Mesodermal cell (in vitro differentiated cells): ENCODE measurements around the gene PTPRO.

Experiments used
- H3K27ac ChIP-seq: 2 replicates; pipeline ENCODE4 v1.7.0; 2013; ENCODE audit warnings: mild to moderate bottlenecking, low read depth, low read length, moderate library complexity; ENCODE audit not compliant: severe bottlenecking
- H3K36me3 ChIP-seq: 2 replicates; pipeline ENCODE4 v1.7.1; 2013; ENCODE audit warnings: mild to moderate bottlenecking, low read length, moderate library complexity; ENCODE audit not compliant: control insufficient read depth, insufficient read depth
- H3K4me1 ChIP-seq: one replicate; pipeline ENCODE4 v1.7.1; 2013; ENCODE audit warnings: mild to moderate bottlenecking, low read length; ENCODE audit not compliant: insufficient read depth, control insufficient read depth, poor library complexity, severe bottlenecking
- H3K4me3 ChIP-seq: 2 replicates; pipeline ENCODE4 v1.7.0; 2013; ENCODE audit warnings: low read length, control low read depth, mild to moderate bottlenecking; ENCODE audit not compliant: insufficient read depth, poor library complexity, severe bottlenecking; ENCODE audit errors: extremely low read depth
- H3K9me3 ChIP-seq: 2 replicates; pipeline ENCODE4 v1.7.1; 2013; ENCODE audit warnings: mild to moderate bottlenecking, low read length, moderate library complexity; ENCODE audit not compliant: control insufficient read depth
- WGBS, 2 experiments: methylation state at CpG; one replicate each; pipeline ENCODE4 v1.1.5; 2013; ENCODE audit warnings: missing lambda C conversion rate in 2 of 2; ENCODE audit not compliant: insufficient coverage in 2 of 2; 5-methylcytosine and 5-hydroxymethylcytosine counted together

PTPRO gene

GRCh38 chr12:15404485-15404884, 82.2 kb downstream of the PTPRO start:
- no peaks in the 10 kb centered on the region for H3K36me3 ChIP-seq
- no peak overlapping the region for H3K4me3 ChIP-seq
- no peaks in the 10 kb centered on the region for H3K4me1 ChIP-seq
- H3K9me3 ChIP-seq = no peaks in the 10 kb centered on the region
- no peak overlapping the region for H3K27ac ChIP-seq
- WGBS, 2 experiments = no CpG with 5 or more reads among the region's 1 CpG

- H3K4me3 ChIP-seq = no peak overlapping the region
- WGBS, 2 experiments = no CpG with 5 or more reads among the region's 2 CpGs
These were observed 83.3 kb downstream of the PTPRO start for GRCh38 chr12:15405606-15406005.

GRCh38 chr12:15407025-15407424, 84.7 kb downstream of the PTPRO start:
- H3K4me3 ChIP-seq = no peak overlapping the region
- no peaks in the 10 kb centered on the region for H3K9me3 ChIP-seq
- no peaks in the 10 kb centered on the region for H3K36me3 ChIP-seq
- H3K27ac ChIP-seq = no peak overlapping the region
- 80% methylated on average over 1 of the region's 2 CpGs; no CpG with 5 or more reads in 1 of the 2 experiments for WGBS, 2 experiments
- no peaks in the 10 kb centered on the region for H3K4me1 ChIP-seq

More at GRCh38 chr12:15405606-15406005, 83.3 kb downstream of the PTPRO start:
- Histone ChIP-seq H3K4me1 (no peaks in the 10 kb centered on the region), H3K9me3 (no peaks in the 10 kb centered on the region), H3K36me3 (no peaks in the 10 kb centered on the region), H3K27ac (no peak overlapping the region)

- H3K9me3 ChIP-seq = no peaks in the 10 kb centered on the region
- WGBS, 2 experiments = 81 to 83% methylated on average over 3 of the region's 3 CpGs
- H3K27ac ChIP-seq = no peak overlapping the region
- no peak overlapping the region for H3K4me3 ChIP-seq
- H3K4me1 ChIP-seq = no peaks in the 10 kb centered on the region
- H3K36me3 ChIP-seq = no peaks in the 10 kb centered on the region
These were observed 89.5 kb downstream of the PTPRO start for GRCh38 chr12:15411842-15412241.

- 91 to 100% methylated on average over 2 to 3 of the region's 3 CpGs for WGBS, 2 experiments
- H3K36me3 ChIP-seq = no peaks in the 10 kb centered on the region
These were observed 95.4 kb downstream of the PTPRO start for GRCh38 chr12:15417691-15418090.

GRCh38 chr12:15423629-15424028, 101.3 kb downstream of the PTPRO start:
- H3K27ac ChIP-seq = no peak overlapping the region
- WGBS, 2 experiments = 80% methylated on average over 1 of the region's 2 CpGs; no CpG with 5 or more reads in 1 of the 2 experiments
- H3K9me3 ChIP-seq = no peaks in the 10 kb centered on the region
- no peaks in the 10 kb centered on the region for H3K4me1 ChIP-seq
- H3K36me3 ChIP-seq = no peaks in the 10 kb centered on the region
- H3K4me3 ChIP-seq = no peak overlapping the region

More at GRCh38 chr12:15417691-15418090, 95.4 kb downstream of the PTPRO start:
- Histone ChIP-seq H3K9me3 (no peaks in the 10 kb centered on the region), H3K4me1 (no peaks in the 10 kb centered on the region), H3K4me3 (no peak overlapping the region), H3K27ac (no peak overlapping the region)

- 100% methylated on average over 1 to 2 of the region's 2 CpGs for WGBS, 2 experiments
- H3K27ac ChIP-seq = no peak overlapping the region
These were observed 105.6 kb downstream of the PTPRO start for GRCh38 chr12:15427913-15428312.

GRCh38 chr12:15428632-15429031, 106.3 kb downstream of the PTPRO start:
- no peaks in the 10 kb centered on the region for H3K9me3 ChIP-seq
- no peaks in the 10 kb centered on the region for H3K4me1 ChIP-seq
- 45 to 53% methylated on average over 2 of the region's 2 CpGs for WGBS, 2 experiments
- H3K36me3 ChIP-seq = no peaks in the 10 kb centered on the region
- no peak overlapping the region for H3K4me3 ChIP-seq
- H3K27ac ChIP-seq = no peak overlapping the region

More at GRCh38 chr12:15427913-15428312, 105.6 kb downstream of the PTPRO start:
- H3K36me3 ChIP-seq = no peaks in the 10 kb centered on the region
- H3K9me3 ChIP-seq = no peaks in the 10 kb centered on the region
- H3K4me1 ChIP-seq = no peaks in the 10 kb centered on the region
- no peak overlapping the region for H3K4me3 ChIP-seq

- Histone ChIP-seq H3K4me1 (no peaks in the 10 kb centered on the region), H3K27ac (no peak overlapping the region), H3K36me3 (no peaks in the 10 kb centered on the region), H3K4me3 (no peak overlapping the region), H3K9me3 (no peaks in the 10 kb centered on the region)
- 92 to 100% methylated on average over 1 of the region's 1 CpG for WGBS, 2 experiments
These were observed 107.0 kb downstream of the PTPRO start for GRCh38 chr12:15429262-15429661.

- Histone ChIP-seq H3K4me3 (no peak overlapping the region), H3K36me3 (no peaks in the 10 kb centered on the region), H3K27ac (no peak overlapping the region), H3K4me1 (no peaks in the 10 kb centered on the region), H3K9me3 (no peaks in the 10 kb centered on the region)
- WGBS, 2 experiments = 86% methylated on average over 2 of the region's 2 CpGs; no CpG with 5 or more reads in 1 of the 2 experiments
These were observed 113.3 kb downstream of the PTPRO start for GRCh38 chr12:15435597-15435996.

GRCh38 chr12:15439459-15439858, 117.2 kb downstream of the PTPRO start:
- Histone ChIP-seq H3K36me3 (no peaks in the 10 kb centered on the region), H3K4me3 (no peak overlapping the region), H3K4me1 (no peaks in the 10 kb centered on the region), H3K9me3 (no peaks in the 10 kb centered on the region), H3K27ac (no peak overlapping the region)
- WGBS, 2 experiments = 91 to 93% methylated on average over 5 to 9 of the region's 9 CpGs
